NCI-H2227 (cell line): ENCODE results near the gene ARMH3.

Source experiments
- DNase-seq: peaks from one replicate; lab custom pipeline; 2025; ENCODE audit not compliant: unreplicated experiment; lab: John Stamatoyannopoulos, UW

Gene ARMH3

GRCh38 chr10:101835362-101835761 lies 220.6 kb downstream of the ARMH3 start:
- DNase-seq, result no peak

DNA sequence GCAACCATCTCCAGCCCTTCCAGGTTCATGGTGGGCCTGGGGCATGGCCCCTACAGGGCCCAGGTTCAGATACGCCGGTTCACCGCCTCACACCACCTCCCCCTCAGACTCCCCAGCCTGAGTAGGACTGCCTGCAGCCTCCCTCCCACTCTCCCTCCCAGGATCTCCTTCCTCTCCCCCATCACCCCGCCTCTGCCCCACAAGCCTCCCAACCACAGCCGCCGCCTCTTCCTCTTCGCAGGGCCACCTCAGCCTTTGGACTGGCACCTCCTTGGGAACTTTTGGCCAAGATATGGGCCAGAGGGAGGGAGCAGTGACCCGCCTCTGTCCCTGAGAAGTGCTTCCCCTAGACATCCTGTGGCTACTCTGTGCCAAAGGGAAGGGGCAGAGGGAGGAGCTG lies 221.6 kb downstream of the ARMH3 start:
- no peak for DNase-seq

DNA sequence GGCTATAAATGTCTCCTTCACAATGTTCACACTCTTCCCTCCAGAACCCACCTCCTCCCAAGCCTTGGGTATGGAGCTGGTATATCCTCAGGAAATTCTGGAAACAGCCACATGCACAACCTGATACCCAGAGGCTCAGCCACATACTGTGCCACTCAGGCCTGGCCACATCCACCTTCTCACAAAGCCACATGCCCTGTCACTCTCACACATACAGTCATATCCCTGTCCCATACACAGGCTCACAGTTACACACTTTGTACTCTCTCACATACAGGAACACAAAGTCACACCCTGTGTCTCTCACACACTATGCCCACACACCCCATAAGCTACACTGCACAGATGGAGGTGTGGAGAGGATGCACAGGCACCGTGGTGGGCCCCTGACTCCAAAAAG lies 222.5 kb downstream of the ARMH3 start:
- no peak for DNase-seq

GRCh38 chr10:101832325-101832771 lies 223.6 kb downstream of the ARMH3 start:
- DNase-seq, result no peak

- no peak for DNase-seq
Observed at GRCh38 chr10:101831169-101831811, 224.7 kb downstream of the ARMH3 start.

DNA sequence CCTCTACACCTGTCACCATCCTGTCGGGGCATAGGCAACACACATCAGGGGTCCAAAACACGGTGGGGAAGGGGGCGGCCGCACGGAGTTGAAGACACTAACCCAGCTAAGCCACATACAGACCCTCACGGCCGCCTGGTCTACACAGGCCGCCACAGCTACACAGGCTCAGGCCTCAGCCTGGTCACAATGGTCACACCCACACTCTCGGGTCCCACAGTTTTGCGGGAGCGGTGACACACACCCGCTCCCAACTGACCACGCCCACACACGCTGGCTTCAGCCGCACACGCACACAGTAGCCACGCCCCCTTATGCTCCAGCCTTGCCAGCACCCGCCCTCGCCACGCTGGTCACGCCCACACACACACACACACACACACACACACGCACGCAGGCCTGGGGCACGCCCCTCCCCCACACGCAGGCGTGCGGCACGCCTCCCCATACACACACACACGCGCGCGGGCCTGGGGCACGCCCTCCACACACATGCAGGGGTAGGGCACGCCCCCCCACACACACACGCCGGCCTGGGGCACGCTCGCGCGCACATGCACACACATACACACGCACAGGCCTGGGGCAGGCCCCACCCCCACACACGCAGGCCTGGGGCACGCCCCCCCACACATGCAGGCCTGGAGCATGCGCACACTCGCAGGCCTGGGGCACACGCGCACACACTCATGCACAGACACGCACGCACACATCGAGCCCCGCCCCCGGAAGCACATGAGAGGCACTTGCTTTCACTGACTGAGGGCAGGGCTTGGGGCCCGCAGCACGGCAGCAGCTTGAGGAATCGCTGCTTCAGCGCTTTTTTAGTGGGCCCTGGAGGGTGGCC lies 225.4 kb downstream of the ARMH3 start:
- peak; percentile 94 for DNase-seq

GRCh38 chr10:101829561-101830315 lies 226.2 kb downstream of the ARMH3 start:
- peak; percentile 76 for DNase-seq

DNA sequence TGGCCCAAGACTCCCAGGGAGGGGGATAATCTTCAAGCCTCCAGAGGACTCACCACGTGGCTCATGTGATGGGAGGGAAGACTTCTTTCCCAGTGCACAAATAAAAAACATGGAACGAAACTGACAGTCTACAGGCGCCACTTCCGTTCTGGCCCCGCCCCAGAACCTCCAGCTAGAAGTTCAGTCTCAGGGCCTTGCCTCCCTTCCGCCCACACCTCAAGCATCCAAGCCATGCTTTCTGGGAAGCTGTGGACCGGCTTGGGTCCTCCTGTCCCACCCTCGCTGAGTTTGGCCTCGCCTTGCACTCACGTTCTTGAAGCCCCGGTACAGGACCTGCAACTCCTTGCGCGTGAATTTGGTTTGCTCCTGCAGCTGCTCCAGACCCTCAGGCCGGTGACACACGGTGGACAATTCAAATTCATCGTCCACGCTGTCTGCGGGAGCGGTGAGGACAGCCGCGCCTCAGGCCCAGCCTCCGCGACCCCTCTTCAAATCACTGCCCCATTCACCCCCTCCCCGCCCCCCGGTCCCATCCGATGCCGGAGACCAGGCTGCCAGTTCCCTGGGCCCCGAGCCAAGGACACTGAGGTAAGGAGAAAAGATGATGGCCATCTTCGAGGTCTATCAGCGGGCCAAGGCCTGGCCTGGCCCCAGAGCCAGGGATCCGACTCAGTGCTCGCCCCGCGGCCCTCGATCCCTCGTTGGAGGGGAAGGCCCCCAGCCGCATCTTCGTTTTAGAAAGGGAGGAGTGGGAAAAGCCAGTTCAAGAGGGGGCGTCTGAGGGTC lies 227.0 kb downstream of the ARMH3 start:
- DNase-seq, result peak; percentile 14

GRCh38 chr10:101827919-101828600 lies 227.9 kb downstream of the ARMH3 start:
- no peak for DNase-seq

DNA sequence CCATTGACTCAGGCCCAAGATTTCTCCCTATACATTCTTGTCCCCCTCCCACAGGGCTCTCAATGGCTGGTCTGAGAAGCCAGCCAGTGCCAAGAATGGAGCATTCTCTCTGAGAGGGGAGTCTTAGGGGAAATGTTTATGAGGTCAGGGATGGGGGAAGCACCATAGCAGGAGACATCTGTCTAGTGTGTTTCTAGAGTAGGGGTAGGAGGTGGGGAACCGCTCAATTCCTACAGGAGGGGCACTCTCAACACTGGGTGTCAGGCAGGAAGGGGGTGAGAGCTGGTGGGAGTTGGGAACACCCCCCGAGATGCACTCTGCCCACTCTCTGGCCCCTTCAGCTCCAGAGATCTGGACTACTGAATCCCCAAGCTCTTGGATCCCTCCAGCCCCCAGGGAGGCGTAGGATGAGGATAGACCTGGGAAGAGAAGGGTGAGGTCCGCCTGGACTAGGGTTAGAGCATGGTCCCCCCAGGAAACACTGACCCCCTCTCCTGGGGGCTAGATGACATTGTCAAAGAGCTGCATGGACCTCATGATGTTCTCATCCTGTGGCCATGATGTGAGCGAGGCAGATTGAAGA lies 229.0 kb downstream of the ARMH3 start:
- DNase-seq, result no peak

DNA sequence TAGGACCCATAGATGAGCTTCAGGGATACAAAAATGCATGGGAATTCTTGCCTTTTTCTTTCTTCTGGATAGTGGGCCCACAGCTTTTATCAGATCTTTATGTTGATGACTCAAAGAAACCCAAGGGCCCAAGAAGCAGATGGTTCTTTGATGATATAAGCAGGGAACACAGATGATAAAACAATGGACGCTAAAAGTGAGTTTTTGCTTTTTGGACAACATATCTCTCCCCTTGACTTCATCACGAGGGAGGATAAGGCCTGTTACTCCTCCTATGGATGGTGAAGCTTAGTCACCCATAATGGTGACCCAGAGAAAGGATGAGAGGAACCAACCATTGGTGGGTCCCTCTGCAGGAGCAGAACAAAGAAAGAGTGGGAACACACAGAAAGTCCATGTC lies 231.2 kb downstream of the ARMH3 start:
- no peak for DNase-seq

DNA sequence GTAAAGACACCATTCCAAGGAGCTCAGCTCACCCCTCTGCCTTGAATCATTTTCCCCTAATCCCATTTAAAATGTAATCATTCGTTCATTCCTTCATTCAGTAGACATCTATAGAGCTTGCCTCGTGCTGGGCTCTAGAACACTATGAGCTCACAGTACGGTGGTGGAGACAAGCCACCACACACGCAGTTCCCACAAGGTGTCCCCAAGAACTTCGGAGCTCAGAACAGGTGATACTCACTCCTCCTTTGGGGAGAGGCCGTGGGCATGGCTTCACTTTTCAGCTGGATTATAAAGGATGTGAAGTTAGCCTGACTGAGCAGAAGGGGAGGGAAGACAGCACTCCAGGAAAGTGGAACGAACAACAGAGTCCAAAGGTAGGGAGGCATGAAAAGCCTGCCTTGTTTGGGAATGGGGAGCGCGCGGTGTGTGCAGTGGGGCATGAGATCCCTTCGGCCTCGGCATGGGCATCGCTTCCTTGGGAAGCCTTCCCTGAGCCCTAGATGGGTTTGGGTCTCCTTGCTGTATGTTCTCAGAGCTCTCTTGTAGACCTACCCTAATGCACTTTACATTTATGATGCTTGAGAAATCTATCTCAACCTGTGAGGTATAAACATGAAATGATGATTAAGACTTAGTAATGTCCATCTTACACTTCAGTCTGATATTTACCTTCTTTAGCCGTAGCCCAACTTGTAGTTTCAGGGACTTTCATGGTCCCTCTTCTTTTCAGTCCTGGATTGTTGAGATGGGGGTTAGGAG lies 236.9 kb downstream of the ARMH3 start:
- peak; percentile 60 for DNase-seq

DNA sequence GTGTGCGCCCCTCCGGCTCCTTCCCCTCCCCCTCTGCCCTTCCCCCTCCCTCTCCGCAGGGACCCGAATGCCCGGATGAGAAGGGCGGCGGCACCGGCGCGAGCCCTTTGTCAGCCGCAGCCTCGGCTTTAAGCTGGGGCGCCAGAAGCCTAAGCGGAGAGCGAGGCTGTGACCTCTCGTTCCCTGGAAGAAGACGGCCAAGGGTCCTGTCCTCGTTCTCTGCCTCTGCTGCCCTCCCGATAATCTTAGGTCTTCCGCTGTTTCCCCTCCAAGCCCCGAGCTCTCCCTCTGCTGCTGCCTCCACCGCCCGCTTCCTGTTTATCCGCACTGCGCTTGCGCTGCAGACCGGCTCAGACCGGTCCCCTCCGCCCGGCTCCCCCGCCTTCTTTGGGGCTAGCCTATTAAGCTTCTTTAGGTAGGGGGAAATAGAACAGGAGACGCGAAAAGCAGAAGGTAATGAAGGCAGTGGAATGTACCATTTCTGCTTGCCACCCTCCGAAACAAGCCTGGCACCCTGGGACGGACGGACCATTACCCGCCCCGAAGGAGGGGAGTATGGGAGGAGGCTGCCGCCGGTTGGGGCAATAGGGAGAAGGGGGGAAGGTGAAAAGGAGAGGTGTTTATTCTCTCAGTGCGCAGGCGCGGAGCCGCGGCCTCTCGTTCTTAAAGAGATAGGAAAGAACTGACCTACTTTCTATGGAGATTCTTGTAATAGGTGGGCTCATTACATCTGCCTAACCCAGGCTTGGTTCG lies 237.7 kb downstream of the ARMH3 start, which contains the start of gene OGA:
Gene OGA (minus strand): TSS at position 326 of the 753 bp plus-strand sequence. CDS start 422 bp downstream, outside the sequence.
- peak; percentile 97 for DNase-seq

DNA sequence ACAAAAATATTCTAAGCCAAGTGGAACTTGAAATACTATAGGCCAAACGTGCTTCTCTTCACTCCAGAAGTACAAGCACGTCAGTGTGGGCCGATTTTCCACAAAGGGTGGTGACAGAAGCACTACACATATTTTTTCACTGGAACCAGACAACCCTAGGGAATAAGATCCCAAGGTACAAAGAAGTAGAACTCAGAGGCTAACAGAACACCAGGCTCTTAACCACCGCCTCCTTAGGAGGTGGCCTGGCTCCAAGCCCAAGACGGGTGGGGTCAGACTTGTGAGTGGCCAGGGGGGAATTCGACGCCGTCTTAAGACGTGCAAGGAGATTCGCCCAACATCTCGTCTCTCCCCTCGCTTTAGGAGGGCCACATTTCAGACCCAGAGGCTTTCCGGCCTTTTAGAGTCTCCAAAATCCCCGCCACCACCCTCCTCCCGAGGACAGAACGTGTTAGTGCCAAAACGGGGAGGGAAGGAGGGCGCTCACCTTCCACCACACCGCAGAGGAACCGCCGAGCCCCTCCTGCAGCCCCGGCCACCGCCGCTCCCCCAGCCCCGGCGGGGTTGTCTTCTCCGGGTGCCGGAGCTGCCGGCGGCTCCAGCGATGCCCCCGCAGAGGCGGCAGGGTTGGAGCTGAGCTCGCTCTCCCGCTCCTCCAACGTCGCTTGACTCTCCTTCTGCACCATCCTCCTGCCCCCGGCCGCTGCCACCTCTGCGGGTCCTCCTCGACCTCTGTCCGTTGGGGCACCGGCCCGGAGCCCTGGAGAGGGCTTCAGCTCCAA lies 238.4 kb downstream of the ARMH3 start:
- DNase-seq, result peak; percentile 44

DNA sequence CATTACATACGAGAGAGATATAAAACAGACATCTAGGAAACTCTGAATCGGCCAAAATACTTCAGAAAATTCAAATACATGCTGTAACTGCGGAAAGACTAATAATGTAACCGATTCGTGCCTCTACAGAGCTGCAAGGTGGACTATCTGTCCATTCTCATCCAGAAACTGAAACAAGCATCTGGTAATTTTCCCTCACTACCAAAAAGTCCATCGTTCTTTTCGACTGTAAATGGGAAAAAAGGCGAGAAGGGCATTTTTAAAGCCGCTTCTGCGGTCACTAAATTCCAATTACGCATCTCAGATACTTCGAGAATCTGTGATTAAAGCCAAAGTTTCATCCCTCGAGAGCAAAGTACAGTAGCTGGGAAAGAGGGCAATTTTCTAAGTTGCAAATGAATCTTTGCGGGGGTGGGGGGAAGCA lies 239.0 kb downstream of the ARMH3 start:
- no peak for DNase-seq

DNA sequence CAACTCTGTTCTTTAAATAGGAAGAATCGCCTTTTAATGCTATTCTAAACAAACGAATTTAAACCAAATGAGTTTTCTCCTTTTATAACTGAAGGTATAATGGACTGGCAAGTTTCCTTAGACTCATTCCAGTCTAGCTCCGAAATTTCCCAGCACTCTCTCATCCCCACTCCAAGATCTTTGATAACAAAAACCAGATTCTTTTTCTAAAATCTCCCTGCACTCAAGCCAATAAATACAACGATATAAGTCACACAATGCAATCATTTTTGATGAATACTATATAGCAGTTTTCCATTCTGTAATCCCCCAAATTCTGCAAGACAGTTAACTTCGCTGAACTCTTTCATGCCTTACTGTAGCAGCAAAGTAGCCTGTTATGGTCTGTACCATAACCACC lies 239.6 kb downstream of the ARMH3 start:
- no peak for DNase-seq

DNA sequence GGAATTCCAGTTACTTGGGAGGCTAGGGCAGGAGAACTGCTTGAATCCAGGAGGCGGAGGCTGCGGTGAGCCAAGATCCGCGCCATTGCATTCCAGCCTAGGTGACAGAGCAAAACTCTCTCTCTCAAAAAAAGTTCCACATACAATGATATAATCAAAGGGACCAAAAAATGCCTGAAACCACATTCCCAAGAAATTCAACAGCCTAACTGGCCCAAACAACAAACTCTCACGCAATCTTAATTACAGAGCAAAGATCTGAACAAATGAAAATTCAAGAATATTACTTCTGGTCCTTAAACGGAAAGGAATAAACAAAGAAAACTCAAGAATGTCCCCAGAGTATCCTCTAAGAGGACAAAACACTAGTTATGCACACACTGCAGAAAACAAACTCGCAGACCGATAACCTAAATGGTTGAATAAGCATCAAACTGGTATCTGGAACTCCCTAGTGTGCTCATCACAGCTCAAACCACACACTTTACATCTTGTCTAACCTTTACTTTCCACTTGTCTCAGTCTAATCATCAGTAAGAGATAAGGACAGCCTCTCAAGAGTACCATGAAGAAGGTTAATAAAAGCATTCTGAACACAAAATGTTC lies 241.4 kb downstream of the ARMH3 start:
- no peak for DNase-seq
